Liver (tissue), 3 donors: ENCODE data around the gene PIRT.

Experiments used
- FOXA1 ChIP-seq: IDR thresholded peaks from 2 replicates; pipeline ENCODE4 v1.6.1; 2016; ENCODE audit warnings: antibody characterized with exemption
- JUND ChIP-seq, 2 donors: IDR thresholded peaks; 2 replicates each; pipeline ENCODE4 v1.6.1; 2016; ENCODE audit warnings: antibody characterized with exemption in 2 of 2
- TAF1 ChIP-seq: conservative IDR thresholded peaks from 2 replicates; pipeline ENCODE4 v1.6.1; 2016; ENCODE audit warnings: antibody characterized with exemption, mild to moderate bottlenecking
- YY1 ChIP-seq: IDR thresholded peaks from 2 replicates; pipeline ENCODE4 v1.6.1; 2016; ENCODE audit warnings: antibody characterized with exemption, mild to moderate bottlenecking
- TF ChIP-seq, protein P1 (sequence below): fragments of 150-350 bp; IDR thresholded peaks from 2 replicates; pipeline ENCODE4 v1.5.1; 2017; ENCODE audit warnings: improper control_type of control experiment, low read depth, low read length; ENCODE audit not compliant: missing input control
- TF ChIP-seq, protein P2 (sequence below): IDR thresholded peaks from 2 replicates; pipeline ENCODE4 v1.6.1; 2016; ENCODE audit warnings: antibody characterized with exemption
- TF ChIP-seq, protein P3 (sequence below): IDR thresholded peaks from 2 replicates; pipeline ENCODE4 v1.6.1; 2016; ENCODE audit warnings: antibody characterized with exemption, mild to moderate bottlenecking
- donor health status: healthy.
- donor health status: healthy.

DNA sequence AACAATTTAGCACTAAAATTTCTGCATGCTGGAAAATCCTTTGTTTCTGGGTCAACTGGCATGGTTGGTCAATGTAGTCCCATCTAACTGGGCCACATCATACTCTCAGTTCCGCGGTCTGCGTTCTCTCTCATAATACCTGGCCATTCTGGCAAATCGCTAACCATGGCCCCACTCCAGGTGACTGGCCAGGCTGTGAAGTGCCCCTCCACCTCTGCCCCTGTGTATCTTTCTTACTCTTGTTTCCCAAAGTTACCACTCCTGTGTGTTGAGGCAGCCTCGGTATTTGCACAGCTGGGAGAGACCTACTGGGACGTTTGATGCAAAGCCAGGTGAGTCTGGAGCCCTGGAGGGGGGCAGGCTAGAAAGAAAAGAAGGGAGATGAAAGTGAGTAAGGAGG lies 32.0 kb downstream of the PIRT start:
- TF ChIP-seq, protein P1, sequence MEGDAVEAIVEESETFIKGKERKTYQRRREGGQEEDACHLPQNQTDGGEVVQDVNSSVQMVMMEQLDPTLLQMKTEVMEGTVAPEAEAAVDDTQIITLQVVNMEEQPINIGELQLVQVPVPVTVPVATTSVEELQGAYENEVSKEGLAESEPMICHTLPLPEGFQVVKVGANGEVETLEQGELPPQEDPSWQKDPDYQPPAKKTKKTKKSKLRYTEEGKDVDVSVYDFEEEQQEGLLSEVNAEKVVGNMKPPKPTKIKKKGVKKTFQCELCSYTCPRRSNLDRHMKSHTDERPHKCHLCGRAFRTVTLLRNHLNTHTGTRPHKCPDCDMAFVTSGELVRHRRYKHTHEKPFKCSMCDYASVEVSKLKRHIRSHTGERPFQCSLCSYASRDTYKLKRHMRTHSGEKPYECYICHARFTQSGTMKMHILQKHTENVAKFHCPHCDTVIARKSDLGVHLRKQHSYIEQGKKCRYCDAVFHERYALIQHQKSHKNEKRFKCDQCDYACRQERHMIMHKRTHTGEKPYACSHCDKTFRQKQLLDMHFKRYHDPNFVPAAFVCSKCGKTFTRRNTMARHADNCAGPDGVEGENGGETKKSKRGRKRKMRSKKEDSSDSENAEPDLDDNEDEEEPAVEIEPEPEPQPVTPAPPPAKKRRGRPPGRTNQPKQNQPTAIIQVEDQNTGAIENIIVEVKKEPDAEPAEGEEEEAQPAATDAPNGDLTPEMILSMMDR = no peak
- TF ChIP-seq FOXA1 (no peak), JUND (IDR thresholded peaks at IDR 0.05) (no peak), YY1 (no peak), TAF1 (no peak)
- TF ChIP-seq, protein P2, sequence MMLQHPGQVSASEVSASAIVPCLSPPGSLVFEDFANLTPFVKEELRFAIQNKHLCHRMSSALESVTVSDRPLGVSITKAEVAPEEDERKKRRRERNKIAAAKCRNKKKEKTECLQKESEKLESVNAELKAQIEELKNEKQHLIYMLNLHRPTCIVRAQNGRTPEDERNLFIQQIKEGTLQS = no peak
- TF ChIP-seq, protein P3, sequence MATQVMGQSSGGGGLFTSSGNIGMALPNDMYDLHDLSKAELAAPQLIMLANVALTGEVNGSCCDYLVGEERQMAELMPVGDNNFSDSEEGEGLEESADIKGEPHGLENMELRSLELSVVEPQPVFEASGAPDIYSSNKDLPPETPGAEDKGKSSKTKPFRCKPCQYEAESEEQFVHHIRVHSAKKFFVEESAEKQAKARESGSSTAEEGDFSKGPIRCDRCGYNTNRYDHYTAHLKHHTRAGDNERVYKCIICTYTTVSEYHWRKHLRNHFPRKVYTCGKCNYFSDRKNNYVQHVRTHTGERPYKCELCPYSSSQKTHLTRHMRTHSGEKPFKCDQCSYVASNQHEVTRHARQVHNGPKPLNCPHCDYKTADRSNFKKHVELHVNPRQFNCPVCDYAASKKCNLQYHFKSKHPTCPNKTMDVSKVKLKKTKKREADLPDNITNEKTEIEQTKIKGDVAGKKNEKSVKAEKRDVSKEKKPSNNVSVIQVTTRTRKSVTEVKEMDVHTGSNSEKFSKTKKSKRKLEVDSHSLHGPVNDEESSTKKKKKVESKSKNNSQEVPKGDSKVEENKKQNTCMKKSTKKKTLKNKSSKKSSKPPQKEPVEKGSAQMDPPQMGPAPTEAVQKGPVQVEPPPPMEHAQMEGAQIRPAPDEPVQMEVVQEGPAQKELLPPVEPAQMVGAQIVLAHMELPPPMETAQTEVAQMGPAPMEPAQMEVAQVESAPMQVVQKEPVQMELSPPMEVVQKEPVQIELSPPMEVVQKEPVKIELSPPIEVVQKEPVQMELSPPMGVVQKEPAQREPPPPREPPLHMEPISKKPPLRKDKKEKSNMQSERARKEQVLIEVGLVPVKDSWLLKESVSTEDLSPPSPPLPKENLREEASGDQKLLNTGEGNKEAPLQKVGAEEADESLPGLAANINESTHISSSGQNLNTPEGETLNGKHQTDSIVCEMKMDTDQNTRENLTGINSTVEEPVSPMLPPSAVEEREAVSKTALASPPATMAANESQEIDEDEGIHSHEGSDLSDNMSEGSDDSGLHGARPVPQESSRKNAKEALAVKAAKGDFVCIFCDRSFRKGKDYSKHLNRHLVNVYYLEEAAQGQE = no peak
